HCT116 (cell line): Measurements from ENCODE around the gene CDK9. TPM values are rescaled to one million over a fixed set of nuclear protein-coding genes. Genes with fewer than 3 reads are reported as not detected.

Experiments used
- ATAC-seq: fragments of 200-7000 bp; cut with Tn5 transposase; 2 replicates; pipeline ENCODE4 v1.9.1; 2020; ENCODE audit warnings: mild to moderate bottlenecking, moderate library complexity
- BruUV-seq: library from RNA; stranded (reverse); fragments of 400-500 nt; replicated peaks from 2 replicates; lab custom pipeline; 2021; lab: Mats Ljungman, UMichigan
- CTCF ChIA-PET: fragments of 300-600 bp; sonication (Branson Sonifier 250); formaldehyde crosslinking; loops from one replicate; lab custom pipeline; 2021; ENCODE audit warnings: antibody characterized with exemption; lab: Charles Lee
- POLR2A ChIA-PET: fragments of 300-600, 350-600 bp; sonication (Branson Sonifier 250); formaldehyde crosslinking; loops from one replicate; lab custom pipeline; 2021; ENCODE audit warnings: antibody characterized with exemption; lab: Charles Lee
- RAD21 ChIA-PET, 2 experiments: fragments of 300-600 bp; sonication (Branson Sonifier 250); formaldehyde crosslinking; loops; one replicate each; lab custom pipeline; 2023; ENCODE audit warnings: low total read pairs in 2 of 2; ENCODE audit not compliant: uncharacterized antibody in 2 of 2, unreplicated experiment in 2 of 2, low non-redundant PET in 1 of 2; lab: Charles Lee
- DNase-seq: peaks from one replicate; pipeline ENCODE4 v3.0.0-alpha.2; 2010; ENCODE audit warnings: low read depth, low spot score
- H2AFZ ChIP-seq: fragments of 200-600 bp; shearing (Covaris generic), sonication (generic); 2 replicates; pipeline ENCODE4 v1.6.1; 2017; ENCODE audit warnings: low read depth, mixed run types, mixed read lengths, antibody characterized with exemption, low read length; ENCODE audit not compliant: poor library complexity, severe bottlenecking
- H3K27ac ChIP-seq: 2 replicates; pipeline ENCODE4 v1.5.1; 2012; ENCODE audit warnings: low read depth, low read length
- H3K27me3 ChIP-seq: fragments of 200-600 bp; sonication (generic); 2 replicates; pipeline ENCODE4 v1.6.1; 2016; ENCODE audit warnings: mixed run types, low read length, mixed read lengths; ENCODE audit not compliant: insufficient read depth
- H3K36me3 ChIP-seq, 2 experiments: fragments of 200-500 bp in 1 of 2; fragments of 200-600 bp in 1 of 2; sonication (Bioruptor generic) in 1 of 2; sonication (generic) in 1 of 2; 2 replicates each; pipeline versions ENCODE4 v1.5.1 to v1.6.1; 2014 to 2016; ENCODE audit warnings: low read length in 2 of 2, inconsistent platforms in 1 of 2, mixed read lengths in 1 of 2, mixed run types in 1 of 2; ENCODE audit not compliant: insufficient read depth in 2 of 2, control insufficient read depth in 1 of 2
- H3K4me1 ChIP-seq, 2 experiments: fragments of 200-600 bp in 1 of 2; sonication (generic) in 1 of 2; 2 replicates each; pipeline versions ENCODE4 v1.5.1 to v1.6.1; 2012 to 2017; ENCODE audit warnings: low read length in 2 of 2, inconsistent platforms in 1 of 2, mild to moderate bottlenecking in 1 of 2, mixed read lengths in 1 of 2, mixed run types in 1 of 2, moderate library complexity in 1 of 2; ENCODE audit not compliant: insufficient read depth in 2 of 2, control insufficient read depth in 1 of 2
- H3K4me2 ChIP-seq: fragments of 200-600 bp; sonication (generic); 2 replicates; pipeline ENCODE4 v1.6.1; 2017; ENCODE audit warnings: mixed run types, low read length, mixed read lengths
- H3K4me3 ChIP-seq, 2 experiments: fragments of 200-600 bp in 1 of 2; sonication (generic) in 1 of 2; replicated peaks in 1 of 2; 2 replicates each; pipeline ENCODE4 v1.5.1; 2011 to 2016; ENCODE audit warnings: low read length in 2 of 2, control low read depth in 1 of 2, low read depth in 1 of 2, mild to moderate bottlenecking in 1 of 2, mixed read lengths in 1 of 2, mixed run types in 1 of 2
- H3K79me2 ChIP-seq: fragments of 200-600 bp; sonication (generic); 2 replicates; pipeline ENCODE4 v1.6.1; 2017; ENCODE audit warnings: mild to moderate bottlenecking, mixed run types, low read length, moderate library complexity, mixed read lengths; ENCODE audit not compliant: insufficient read depth
- H3K9ac ChIP-seq: fragments of 200-600 bp; sonication (generic); 2 replicates; pipeline ENCODE4 v1.6.1; 2016; ENCODE audit warnings: low read length, mixed read lengths
- H3K9me2 ChIP-seq: fragments of 200-600 bp; sonication (generic), shearing (Covaris generic); 2 replicates; pipeline ENCODE4 v1.6.1; 2017; ENCODE audit warnings: mixed run types, mild to moderate bottlenecking, moderate library complexity; ENCODE audit not compliant: insufficient read depth
- H3K9me3 ChIP-seq, 2 experiments: fragments of 200-500 bp in 1 of 2; fragments of 200-600 bp in 1 of 2; sonication (Bioruptor generic) in 1 of 2; sonication (generic) in 1 of 2; 2 replicates each; pipeline ENCODE4 v1.6.1; 2014 to 2017; ENCODE audit warnings: low read length in 2 of 2, mixed read lengths in 2 of 2, inconsistent platforms in 1 of 2, low read depth in 1 of 2, mild to moderate bottlenecking in 1 of 2, mixed run types in 1 of 2, moderate library complexity in 1 of 2; ENCODE audit not compliant: control insufficient read depth in 1 of 2, insufficient read depth in 1 of 2
- H4K20me1 ChIP-seq: fragments of 200-600 bp; sonication (generic), shearing (Covaris generic); 2 replicates; pipeline ENCODE4 v1.6.1; 2017; ENCODE audit warnings: mixed run types, mild to moderate bottlenecking, moderate library complexity; ENCODE audit not compliant: insufficient read depth
- CBX3 ChIP-seq: IDR thresholded peaks from 2 replicates; pipeline ENCODE4 v1.6.1; 2012; ENCODE audit warnings: low read depth
- CTCF ChIP-seq, 3 experiments: fragments of 200-600 bp in 1 of 3; sonication (generic) in 1 of 3; IDR thresholded peaks in 2 of 3; conservative IDR thresholded peaks in 1 of 3; 2 replicates each; pipeline ENCODE4 v1.5.1; 2012 to 2017; ENCODE audit warnings: low read depth in 2 of 3, low read length in 2 of 3, antibody characterized with exemption in 1 of 3, borderline replicate concordance in 1 of 3, control low read depth in 1 of 3, mild to moderate bottlenecking in 1 of 3, mixed read lengths in 1 of 3, mixed run types in 1 of 3, moderate library complexity in 1 of 3; ENCODE audit not compliant: insufficient read depth in 1 of 3
- EGR1 ChIP-seq: IDR thresholded peaks from 2 replicates; pipeline ENCODE4 v1.6.1; 2012; ENCODE audit warnings: low read depth
- ELF1 ChIP-seq: IDR thresholded peaks from 2 replicates; pipeline ENCODE4 v1.6.1; 2012; ENCODE audit warnings: low read depth, borderline replicate concordance
- JUND ChIP-seq: IDR thresholded peaks from 2 replicates; pipeline ENCODE4 v1.6.1; 2012
- SP1 ChIP-seq: IDR thresholded peaks from 2 replicates; pipeline ENCODE4 v1.6.1; 2012; ENCODE audit warnings: low read depth
- YY1 ChIP-seq: IDR thresholded peaks from 2 replicates; pipeline ENCODE4 v1.6.1; 2011; ENCODE audit warnings: low read length, low read depth, moderate library complexity, mild to moderate bottlenecking; ENCODE audit not compliant: insufficient replicate concordance; ENCODE audit errors: extremely low read depth
- ZNF274 ChIP-seq: fragments of 200-500 bp; sonication (Bioruptor generic); IDR thresholded peaks from 2 replicates; pipeline ENCODE4 v1.6.1; 2014; ENCODE audit warnings: mild to moderate bottlenecking, low read depth, low read length, inconsistent platforms
- intact Hi-C: fragments of 100-400 bp; cut with micrococcal nuclease; formaldehyde crosslinking; loops from 2 replicates; pipeline ENCODE4 v1.10.0; 2022
- total RNA-seq: library from RNA; stranded (reverse); gene quantifications from one replicate; pipeline ENCODE4 v1.2.1, GENCODE V29; 2021; ENCODE audit not compliant: unreplicated experiment
- TF ChIP-seq, protein P1 (sequence below): IDR thresholded peaks from 2 replicates; pipeline ENCODE4 v1.6.1; 2012
- TF ChIP-seq, protein P2 (sequence below): IDR thresholded peaks from 2 replicates; pipeline ENCODE4 v1.6.1; 2011; ENCODE audit warnings: mild to moderate bottlenecking, low read length, moderate library complexity; ENCODE audit not compliant: insufficient replicate concordance; ENCODE audit errors: extremely low read depth

CDK9 gene
- total RNA-seq, 1 experiment from 2014 or later = 102 TPM

GRCh38 chr9:127739614-127740330 is 46.1 kb upstream of the CDK9 start:
- intact Hi-C loops = no loop called here

More at GRCh38 chr9:127739614-127740330, 46.1 kb upstream of the CDK9 start:
- no peak for TF ChIP-seq CTCF (IDR thresholded peaks at IDR 0.05 in 2 of 3, conservative IDR thresholded peaks at IDR 0.05 in 1 of 3; ENCODE audit: borderline replicate concordance in 1 of 3, insufficient read depth in 1 of 3, low read depth in 2 of 3, low read length in 2 of 3)
- no peak for TF ChIP-seq CBX3
- TF ChIP-seq, protein P1, sequence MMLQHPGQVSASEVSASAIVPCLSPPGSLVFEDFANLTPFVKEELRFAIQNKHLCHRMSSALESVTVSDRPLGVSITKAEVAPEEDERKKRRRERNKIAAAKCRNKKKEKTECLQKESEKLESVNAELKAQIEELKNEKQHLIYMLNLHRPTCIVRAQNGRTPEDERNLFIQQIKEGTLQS = no peak
- no peak for TF ChIP-seq YY1
- no peak for TF ChIP-seq ZNF274
- no peak for TF ChIP-seq ELF1
- no peak for TF ChIP-seq EGR1
- TF ChIP-seq, protein P2, sequence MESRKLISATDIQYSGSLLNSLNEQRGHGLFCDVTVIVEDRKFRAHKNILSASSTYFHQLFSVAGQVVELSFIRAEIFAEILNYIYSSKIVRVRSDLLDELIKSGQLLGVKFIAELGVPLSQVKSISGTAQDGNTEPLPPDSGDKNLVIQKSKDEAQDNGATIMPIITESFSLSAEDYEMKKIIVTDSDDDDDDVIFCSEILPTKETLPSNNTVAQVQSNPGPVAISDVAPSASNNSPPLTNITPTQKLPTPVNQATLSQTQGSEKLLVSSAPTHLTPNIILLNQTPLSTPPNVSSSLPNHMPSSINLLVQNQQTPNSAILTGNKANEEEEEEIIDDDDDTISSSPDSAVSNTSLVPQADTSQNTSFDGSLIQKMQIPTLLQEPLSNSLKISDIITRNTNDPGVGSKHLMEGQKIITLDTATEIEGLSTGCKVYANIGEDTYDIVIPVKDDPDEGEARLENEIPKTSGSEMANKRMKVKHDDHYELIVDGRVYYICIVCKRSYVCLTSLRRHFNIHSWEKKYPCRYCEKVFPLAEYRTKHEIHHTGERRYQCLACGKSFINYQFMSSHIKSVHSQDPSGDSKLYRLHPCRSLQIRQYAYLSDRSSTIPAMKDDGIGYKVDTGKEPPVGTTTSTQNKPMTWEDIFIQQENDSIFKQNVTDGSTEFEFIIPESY = no peak
- no peak for TF ChIP-seq JUND
- TF ChIP-seq SP1 = no peak
- no peaks in the 10 kb centered on the region for H3K36me3 ChIP-seq
- H4K20me1 ChIP-seq = no peaks in the 10 kb centered on the region
- ATAC-seq (no peak), DNase-seq (no peak)
- H3K79me2 ChIP-seq = no peaks in the 10 kb centered on the region
- H3K27me3 ChIP-seq = no peaks in the 10 kb centered on the region
- no TSS peak for BruUV-seq
- peak overlapping the region; percentile 73; the same call in 1 of the 2 replicates for H3K4me2 ChIP-seq
- no peak overlapping the region for H3K4me3 ChIP-seq
- H3K4me1 ChIP-seq = peaks cover 18 to 37% of the 10 kb centered on the region in 2 experiments
- H3K27ac ChIP-seq = peak overlapping the region; percentile 39
- POLR2A ChIA-PET = interaction anchor here (1.0 kb wide), 1 partner anchor 41 kb away, joined by 4 read pairs; no protein-coding TSS in a partner anchor
- RAD21 ChIA-PET = no interaction called here
- H3K9me2 ChIP-seq = no peaks in the 10 kb centered on the region
- no peak overlapping the region for H2AFZ ChIP-seq
- no peaks in the 10 kb centered on the region for H3K9me3 ChIP-seq
- CTCF ChIA-PET = interaction anchor here (1.2 to 1.7 kb wide), 3 partner anchors 31 to 182 kb away, joined by 3 to 8 read pairs (median 7); no protein-coding TSS in a partner anchor
- H3K9ac ChIP-seq = 0 out of 2 replicates have a peak overlapping the region, but pooled peaks have one; percentile 46
